HCT116 (cell line): ENCODE results near the gene OPCML. TPM values are rescaled to one million over a fixed set of nuclear protein-coding genes. Genes with fewer than 3 reads are reported as not detected.

Source experiments
- ATAC-seq: fragments of 200-7000 bp; cut with Tn5 transposase; 2 replicates; pipeline ENCODE4 v1.9.1; 2020; ENCODE audit warnings: mild to moderate bottlenecking, moderate library complexity
- BruUV-seq: library from RNA; stranded (reverse); fragments of 400-500 nt; replicated peaks from 2 replicates; lab custom pipeline; 2021; lab: Mats Ljungman, UMichigan
- CTCF ChIA-PET: fragments of 300-600 bp; sonication (Branson Sonifier 250); formaldehyde crosslinking; loops from one replicate; lab custom pipeline; 2021; ENCODE audit warnings: antibody characterized with exemption; lab: Charles Lee
- POLR2A ChIA-PET: fragments of 300-600, 350-600 bp; sonication (Branson Sonifier 250); formaldehyde crosslinking; loops from one replicate; lab custom pipeline; 2021; ENCODE audit warnings: antibody characterized with exemption; lab: Charles Lee
- RAD21 ChIA-PET, 2 experiments: fragments of 300-600 bp; sonication (Branson Sonifier 250); formaldehyde crosslinking; loops; one replicate each; lab custom pipeline; 2023; ENCODE audit warnings: low total read pairs in 2 of 2; ENCODE audit not compliant: uncharacterized antibody in 2 of 2, unreplicated experiment in 2 of 2, low non-redundant PET in 1 of 2; lab: Charles Lee
- DNase-seq: peaks from one replicate; pipeline ENCODE4 v3.0.0-alpha.2; 2010; ENCODE audit warnings: low read depth, low spot score
- H2AFZ ChIP-seq: fragments of 200-600 bp; shearing (Covaris generic), sonication (generic); 2 replicates; pipeline ENCODE4 v1.6.1; 2017; ENCODE audit warnings: low read depth, mixed run types, mixed read lengths, antibody characterized with exemption, low read length; ENCODE audit not compliant: poor library complexity, severe bottlenecking
- H3K27ac ChIP-seq: 2 replicates; pipeline ENCODE4 v1.5.1; 2012; ENCODE audit warnings: low read depth, low read length
- H3K27me3 ChIP-seq: fragments of 200-600 bp; sonication (generic); 2 replicates; pipeline ENCODE4 v1.6.1; 2016; ENCODE audit warnings: mixed run types, low read length, mixed read lengths; ENCODE audit not compliant: insufficient read depth
- H3K36me3 ChIP-seq, 2 experiments: fragments of 200-500 bp in 1 of 2; fragments of 200-600 bp in 1 of 2; sonication (Bioruptor generic) in 1 of 2; sonication (generic) in 1 of 2; 2 replicates each; pipeline versions ENCODE4 v1.5.1 to v1.6.1; 2014 to 2016; ENCODE audit warnings: low read length in 2 of 2, inconsistent platforms in 1 of 2, mixed read lengths in 1 of 2, mixed run types in 1 of 2; ENCODE audit not compliant: insufficient read depth in 2 of 2, control insufficient read depth in 1 of 2
- H3K4me1 ChIP-seq, 2 experiments: fragments of 200-600 bp in 1 of 2; sonication (generic) in 1 of 2; 2 replicates each; pipeline versions ENCODE4 v1.5.1 to v1.6.1; 2012 to 2017; ENCODE audit warnings: low read length in 2 of 2, inconsistent platforms in 1 of 2, mild to moderate bottlenecking in 1 of 2, mixed read lengths in 1 of 2, mixed run types in 1 of 2, moderate library complexity in 1 of 2; ENCODE audit not compliant: insufficient read depth in 2 of 2, control insufficient read depth in 1 of 2
- H3K4me2 ChIP-seq: fragments of 200-600 bp; sonication (generic); 2 replicates; pipeline ENCODE4 v1.6.1; 2017; ENCODE audit warnings: mixed run types, low read length, mixed read lengths
- H3K4me3 ChIP-seq, 2 experiments: fragments of 200-600 bp in 1 of 2; sonication (generic) in 1 of 2; replicated peaks in 1 of 2; 2 replicates each; pipeline ENCODE4 v1.5.1; 2011 to 2016; ENCODE audit warnings: low read length in 2 of 2, control low read depth in 1 of 2, low read depth in 1 of 2, mild to moderate bottlenecking in 1 of 2, mixed read lengths in 1 of 2, mixed run types in 1 of 2
- H3K79me2 ChIP-seq: fragments of 200-600 bp; sonication (generic); 2 replicates; pipeline ENCODE4 v1.6.1; 2017; ENCODE audit warnings: mild to moderate bottlenecking, mixed run types, low read length, moderate library complexity, mixed read lengths; ENCODE audit not compliant: insufficient read depth
- H3K9ac ChIP-seq: fragments of 200-600 bp; sonication (generic); 2 replicates; pipeline ENCODE4 v1.6.1; 2016; ENCODE audit warnings: low read length, mixed read lengths
- H3K9me2 ChIP-seq: fragments of 200-600 bp; sonication (generic), shearing (Covaris generic); 2 replicates; pipeline ENCODE4 v1.6.1; 2017; ENCODE audit warnings: mixed run types, mild to moderate bottlenecking, moderate library complexity; ENCODE audit not compliant: insufficient read depth
- H3K9me3 ChIP-seq, 2 experiments: fragments of 200-500 bp in 1 of 2; fragments of 200-600 bp in 1 of 2; sonication (Bioruptor generic) in 1 of 2; sonication (generic) in 1 of 2; 2 replicates each; pipeline ENCODE4 v1.6.1; 2014 to 2017; ENCODE audit warnings: low read length in 2 of 2, mixed read lengths in 2 of 2, inconsistent platforms in 1 of 2, low read depth in 1 of 2, mild to moderate bottlenecking in 1 of 2, mixed run types in 1 of 2, moderate library complexity in 1 of 2; ENCODE audit not compliant: control insufficient read depth in 1 of 2, insufficient read depth in 1 of 2
- H4K20me1 ChIP-seq: fragments of 200-600 bp; sonication (generic), shearing (Covaris generic); 2 replicates; pipeline ENCODE4 v1.6.1; 2017; ENCODE audit warnings: mixed run types, mild to moderate bottlenecking, moderate library complexity; ENCODE audit not compliant: insufficient read depth
- CBX3 ChIP-seq: IDR thresholded peaks from 2 replicates; pipeline ENCODE4 v1.6.1; 2012; ENCODE audit warnings: low read depth
- EGR1 ChIP-seq: IDR thresholded peaks from 2 replicates; pipeline ENCODE4 v1.6.1; 2012; ENCODE audit warnings: low read depth
- ELF1 ChIP-seq: IDR thresholded peaks from 2 replicates; pipeline ENCODE4 v1.6.1; 2012; ENCODE audit warnings: low read depth, borderline replicate concordance
- EZH2 ChIP-seq: fragments of 200-600 bp; sonication (generic); IDR thresholded peaks from 2 replicates; pipeline ENCODE4 v1.6.1; 2017; ENCODE audit warnings: antibody characterized with exemption, mixed run types
- FOSL1 ChIP-seq: IDR thresholded peaks from 2 replicates; pipeline ENCODE4 v1.6.1; 2012; ENCODE audit warnings: low read depth
- JUND ChIP-seq: IDR thresholded peaks from 2 replicates; pipeline ENCODE4 v1.6.1; 2012
- POLR2A ChIP-seq: IDR thresholded peaks from 2 replicates; pipeline ENCODE4 v1.7.0; 2011; ENCODE audit warnings: borderline replicate concordance; ENCODE audit not compliant: insufficient read depth, insufficient read length; ENCODE audit errors: extremely low read depth
- POLR2AphosphoS5 ChIP-seq: IDR thresholded peaks from 2 replicates; pipeline ENCODE4 v1.6.1; 2011; ENCODE audit warnings: mild to moderate bottlenecking, low read depth, low read length, moderate library complexity
- RAD21 ChIP-seq: IDR thresholded peaks from 2 replicates; pipeline ENCODE4 v1.6.1; 2012; ENCODE audit warnings: low read depth, mild to moderate bottlenecking
- SIN3A ChIP-seq: IDR thresholded peaks from 2 replicates; pipeline ENCODE4 v1.6.1; 2012; ENCODE audit warnings: low read depth
- SP1 ChIP-seq: IDR thresholded peaks from 2 replicates; pipeline ENCODE4 v1.6.1; 2012; ENCODE audit warnings: low read depth
- SRF ChIP-seq: IDR thresholded peaks from 2 replicates; pipeline ENCODE4 v1.6.1; 2012; ENCODE audit warnings: low read depth
- TCF7L2 ChIP-seq: IDR thresholded peaks from 2 replicates; pipeline ENCODE4 v1.7.0; 2011; ENCODE audit warnings: borderline replicate concordance, inconsistent platforms; ENCODE audit not compliant: insufficient read depth, insufficient read length; ENCODE audit errors: extremely low read depth
- YY1 ChIP-seq: IDR thresholded peaks from 2 replicates; pipeline ENCODE4 v1.6.1; 2011; ENCODE audit warnings: low read length, low read depth, moderate library complexity, mild to moderate bottlenecking; ENCODE audit not compliant: insufficient replicate concordance; ENCODE audit errors: extremely low read depth
- intact Hi-C: fragments of 100-400 bp; cut with micrococcal nuclease; formaldehyde crosslinking; loops from 2 replicates; pipeline ENCODE4 v1.10.0; 2022
- total RNA-seq: library from RNA; stranded (reverse); gene quantifications from one replicate; pipeline ENCODE4 v1.2.1, GENCODE V29; 2021; ENCODE audit not compliant: unreplicated experiment
- TF ChIP-seq, protein P1 (sequence below): IDR thresholded peaks from 2 replicates; pipeline ENCODE4 v1.6.1; 2011; ENCODE audit warnings: mild to moderate bottlenecking, low read length, moderate library complexity; ENCODE audit not compliant: insufficient replicate concordance; ENCODE audit errors: extremely low read depth
- TF ChIP-seq, protein P2 (sequence below): IDR thresholded peaks from 2 replicates; pipeline ENCODE4 v1.6.1; 2012
- TF ChIP-seq, protein P3 (sequence below): IDR thresholded peaks from 2 replicates; pipeline ENCODE4 v1.6.1; 2012; ENCODE audit warnings: low read depth
- TF ChIP-seq, protein P4 (sequence below): IDR thresholded peaks from 2 replicates; pipeline ENCODE4 v1.6.1; 2012

Gene OPCML
- total RNA-seq, 1 experiment from 2014 or later = not detected

DNA sequence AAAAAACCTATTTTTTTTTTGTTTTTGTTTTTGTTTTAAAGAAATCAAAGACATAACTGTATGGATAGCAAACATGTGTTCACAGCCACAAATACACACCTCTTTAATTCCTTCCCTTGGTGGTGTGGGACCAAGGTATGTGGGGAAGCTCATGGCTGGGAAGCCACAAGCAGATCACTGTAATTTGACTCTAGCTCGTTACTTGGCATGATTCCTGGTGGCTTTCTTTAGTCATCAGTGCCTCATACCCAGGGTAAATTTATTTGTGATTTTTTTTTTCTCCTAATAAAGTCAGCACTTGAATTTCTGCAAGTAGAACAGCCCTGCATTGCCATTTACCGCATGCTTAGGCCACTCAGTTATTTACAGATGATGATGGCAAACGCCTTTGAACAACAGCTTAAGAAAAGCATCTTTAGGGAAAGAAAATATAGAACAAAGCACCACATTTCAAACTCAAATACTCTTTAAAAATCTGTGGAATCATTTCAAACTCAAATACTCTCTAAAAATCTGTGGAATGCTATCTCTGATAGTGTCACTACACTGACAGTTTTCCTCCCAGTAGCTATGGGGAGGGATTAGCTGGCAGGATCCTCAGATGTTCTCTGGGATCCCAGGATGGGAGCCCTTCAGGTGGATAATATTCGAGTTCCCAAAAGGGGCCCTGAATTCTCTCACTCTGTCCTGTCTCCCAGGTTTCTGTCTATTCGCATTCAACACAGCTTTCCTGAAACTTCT, 687.2 kb downstream of the OPCML start:
- DNase-seq = no peak
- no TSS peak for BruUV-seq
- CTCF ChIA-PET = no interaction called here

More for the DNA sequence above, 687.2 kb downstream of the OPCML start:
- Histone ChIP-seq H3K27ac (no peak overlapping the region), H2AFZ (no peak overlapping the region), H3K27me3 (no peaks in the 10 kb centered on the region), H3K9me3 (peaks cover 13 to 21% of the 10 kb centered on the region in 2 experiments; a peak in 2 of 4 replicates), H3K36me3 (no peaks in the 10 kb centered on the region), H4K20me1 (no peaks in the 10 kb centered on the region), H3K79me2 (no peaks in the 10 kb centered on the region), H3K9me2 (no peaks in the 10 kb centered on the region), H3K4me1 (no peaks in the 10 kb centered on the region), H3K9ac (no peak overlapping the region), H3K4me2 (no peak overlapping the region), H3K4me3 (no peak overlapping the region)
- ATAC-seq = no peak
- RAD21 ChIA-PET = no interaction called here
- TF ChIP-seq SIN3A (no peak), SRF (no peak), EZH2 (no peak), POLR2AphosphoS5 (no peak), POLR2A (no peak), YY1 (no peak), RAD21 (no peak), JUND (no peak), EGR1 (no peak), FOSL1 (no peak), ELF1 (no peak), CBX3 (no peak), TCF7L2 (no peak), SP1 (no peak)
- TF ChIP-seq, protein P1, sequence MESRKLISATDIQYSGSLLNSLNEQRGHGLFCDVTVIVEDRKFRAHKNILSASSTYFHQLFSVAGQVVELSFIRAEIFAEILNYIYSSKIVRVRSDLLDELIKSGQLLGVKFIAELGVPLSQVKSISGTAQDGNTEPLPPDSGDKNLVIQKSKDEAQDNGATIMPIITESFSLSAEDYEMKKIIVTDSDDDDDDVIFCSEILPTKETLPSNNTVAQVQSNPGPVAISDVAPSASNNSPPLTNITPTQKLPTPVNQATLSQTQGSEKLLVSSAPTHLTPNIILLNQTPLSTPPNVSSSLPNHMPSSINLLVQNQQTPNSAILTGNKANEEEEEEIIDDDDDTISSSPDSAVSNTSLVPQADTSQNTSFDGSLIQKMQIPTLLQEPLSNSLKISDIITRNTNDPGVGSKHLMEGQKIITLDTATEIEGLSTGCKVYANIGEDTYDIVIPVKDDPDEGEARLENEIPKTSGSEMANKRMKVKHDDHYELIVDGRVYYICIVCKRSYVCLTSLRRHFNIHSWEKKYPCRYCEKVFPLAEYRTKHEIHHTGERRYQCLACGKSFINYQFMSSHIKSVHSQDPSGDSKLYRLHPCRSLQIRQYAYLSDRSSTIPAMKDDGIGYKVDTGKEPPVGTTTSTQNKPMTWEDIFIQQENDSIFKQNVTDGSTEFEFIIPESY = no peak
- TF ChIP-seq, protein P2, sequence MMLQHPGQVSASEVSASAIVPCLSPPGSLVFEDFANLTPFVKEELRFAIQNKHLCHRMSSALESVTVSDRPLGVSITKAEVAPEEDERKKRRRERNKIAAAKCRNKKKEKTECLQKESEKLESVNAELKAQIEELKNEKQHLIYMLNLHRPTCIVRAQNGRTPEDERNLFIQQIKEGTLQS = no peak
- TF ChIP-seq, protein P3, sequence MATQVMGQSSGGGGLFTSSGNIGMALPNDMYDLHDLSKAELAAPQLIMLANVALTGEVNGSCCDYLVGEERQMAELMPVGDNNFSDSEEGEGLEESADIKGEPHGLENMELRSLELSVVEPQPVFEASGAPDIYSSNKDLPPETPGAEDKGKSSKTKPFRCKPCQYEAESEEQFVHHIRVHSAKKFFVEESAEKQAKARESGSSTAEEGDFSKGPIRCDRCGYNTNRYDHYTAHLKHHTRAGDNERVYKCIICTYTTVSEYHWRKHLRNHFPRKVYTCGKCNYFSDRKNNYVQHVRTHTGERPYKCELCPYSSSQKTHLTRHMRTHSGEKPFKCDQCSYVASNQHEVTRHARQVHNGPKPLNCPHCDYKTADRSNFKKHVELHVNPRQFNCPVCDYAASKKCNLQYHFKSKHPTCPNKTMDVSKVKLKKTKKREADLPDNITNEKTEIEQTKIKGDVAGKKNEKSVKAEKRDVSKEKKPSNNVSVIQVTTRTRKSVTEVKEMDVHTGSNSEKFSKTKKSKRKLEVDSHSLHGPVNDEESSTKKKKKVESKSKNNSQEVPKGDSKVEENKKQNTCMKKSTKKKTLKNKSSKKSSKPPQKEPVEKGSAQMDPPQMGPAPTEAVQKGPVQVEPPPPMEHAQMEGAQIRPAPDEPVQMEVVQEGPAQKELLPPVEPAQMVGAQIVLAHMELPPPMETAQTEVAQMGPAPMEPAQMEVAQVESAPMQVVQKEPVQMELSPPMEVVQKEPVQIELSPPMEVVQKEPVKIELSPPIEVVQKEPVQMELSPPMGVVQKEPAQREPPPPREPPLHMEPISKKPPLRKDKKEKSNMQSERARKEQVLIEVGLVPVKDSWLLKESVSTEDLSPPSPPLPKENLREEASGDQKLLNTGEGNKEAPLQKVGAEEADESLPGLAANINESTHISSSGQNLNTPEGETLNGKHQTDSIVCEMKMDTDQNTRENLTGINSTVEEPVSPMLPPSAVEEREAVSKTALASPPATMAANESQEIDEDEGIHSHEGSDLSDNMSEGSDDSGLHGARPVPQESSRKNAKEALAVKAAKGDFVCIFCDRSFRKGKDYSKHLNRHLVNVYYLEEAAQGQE = no peak
- TF ChIP-seq, protein P4, sequence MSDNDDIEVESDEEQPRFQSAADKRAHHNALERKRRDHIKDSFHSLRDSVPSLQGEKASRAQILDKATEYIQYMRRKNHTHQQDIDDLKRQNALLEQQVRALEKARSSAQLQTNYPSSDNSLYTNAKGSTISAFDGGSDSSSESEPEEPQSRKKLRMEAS = no peak
- POLR2A ChIA-PET = no interaction called here
- intact Hi-C loops = no loop called here
